ENCODE results near the gene HMGN4. TPM values are rescaled to one million over a fixed set of nuclear protein-coding genes. Genes with fewer than 3 reads are reported as not detected.

HMGN4 gene
- total and polyA plus RNA-seq, 9 of the 15 experiments (the other 6 are each of a cell fraction or from before 2014, with no cell fraction given): 35.4 to 134 (median 94.1) TPM

- TF ChIP-seq THRB (CRISPR knock-in tag; conservative IDR thresholded peaks at IDR 0.05): peak; percentile 62; the same call in 1 of the 2 replicates
- TF ChIP-seq KAT7 (CRISPR knock-in tag; IDR thresholded peaks at IDR 0.05; ENCODE audit: borderline replicate concordance): peak; percentile 73; the same call in 1 of the 2 replicates
- TF ChIP-seq ZNF609 (CRISPR knock-in tag; IDR thresholded peaks at IDR 0.05; ENCODE audit: borderline replicate concordance): no peak
- no peak for TF ChIP-seq MCM7 (IDR thresholded peaks at IDR 0.05)
- TF ChIP-seq CC2D1A (IDR thresholded peaks at IDR 0.05): peak; percentile 65; the same call in 1 of the 2 replicates
- TF ChIP-seq STAT5A (IDR thresholded peaks at IDR 0.05; ENCODE audit: borderline replicate concordance, low read length): no peak
- 0 out of 2 replicates have a peak, but pooled peaks have one; percentile 23 for TF ChIP-seq SPI1 (IDR thresholded peaks at IDR 0.05; ENCODE audit: borderline replicate concordance, low read depth, low read length)
- TF ChIP-seq CXXC5 (CRISPR knock-in tag; IDR thresholded peaks at IDR 0.05): peak; percentile 69
- peak; percentile 92 for TF ChIP-seq CHAMP1 (IDR thresholded peaks at IDR 0.05)
- TF ChIP-seq ZNF12 (CRISPR knock-in tag; IDR thresholded peaks at IDR 0.05): no peak
- no peak for TF ChIP-seq NONO (IDR thresholded peaks at IDR 0.05; ENCODE audit: low read depth in 2 of 2, low read length in 1 of 2)
- TF ChIP-seq DPF2 (IDR thresholded peaks at IDR 0.05): peak; percentile 49; the same call in 1 of the 2 replicates
- peak; percentile 37 to 75; a peak in 3 of 4 replicates for TF ChIP-seq MLLT1 (IDR thresholded peaks at IDR 0.05)
- TF ChIP-seq KDM2B (CRISPR knock-in tag; IDR thresholded peaks at IDR 0.05): peak; percentile 28; the same call in 1 of the 2 replicates
- no peak for TF ChIP-seq TRIM28 (IDR thresholded peaks at IDR 0.05)
- TF ChIP-seq ZNF134 (CRISPR knock-in tag; conservative IDR thresholded peaks at IDR 0.05): no peak
Observed at GRCh38 chr6:26568601-26569432, 30.7 kb downstream of the HMGN4 start (continued).

Data from K562 (cell line).